Measurements from ENCODE around the gene INSIG2. TPM values are rescaled to one million over a fixed set of nuclear protein-coding genes. Genes with fewer than 3 reads are reported as not detected.

INSIG2 gene
- total RNA-seq, 1 experiment from 2014 or later: 8.5 TPM

- no TSS peak for BruUV-seq (replicated peaks)
- H3K4me1 ChIP-seq (ENCODE audit: insufficient read depth, low read length): peaks cover 15% of the 10 kb centered on the region
- H3K79me2 ChIP-seq (ENCODE audit: low read length): peaks cover 58% of the 10 kb centered on the region
- no peaks in the 10 kb centered on the region for H3K9me3 ChIP-seq (ENCODE audit: low read length)
- no peaks in the 10 kb centered on the region for H3K27me3 ChIP-seq (ENCODE audit: low read length)
- intact Hi-C loops (cut with micrococcal nuclease): no loop called here
- no peaks in the 10 kb centered on the region for H3K9me2 ChIP-seq (replicated peaks; ENCODE audit: low read length)
- H4K20me1 ChIP-seq (ENCODE audit: low read length): peaks cover 5% of the 10 kb centered on the region; the same call in 1 of the 2 replicates
- H3K36me3 ChIP-seq (ENCODE audit: low read depth, low read length): peaks cover 4% of the 10 kb centered on the region; the same call in 1 of the 2 replicates
- H3K4me3 ChIP-seq (ENCODE audit: low read length): no peak overlapping the region
- DNase-seq: no peak
- no peak overlapping the region for H2AFZ ChIP-seq (ENCODE audit: low read length)
- CTCF ChIA-PET: no interaction called here
- H3K9ac ChIP-seq (ENCODE audit: low read length): no peak overlapping the region
- no peak for ATAC-seq
- POLR2A ChIA-PET (ENCODE audit: unreplicated experiment): no interaction called here
- no peaks in the 10 kb centered on the region for H3F3A ChIP-seq (ENCODE audit: low read length, unreplicated experiment)
- H3K27ac ChIP-seq (ENCODE audit: low read length): no peak overlapping the region
- H3K4me2 ChIP-seq (ENCODE audit: low read length): no peak overlapping the region
- no peak for TF ChIP-seq EZH2phosphoT487 (IDR thresholded peaks at IDR 0.05; ENCODE audit: borderline replicate concordance, low read length)
These were observed 6.2 kb downstream of the INSIG2 start for GRCh38 chr2:118094503-118094902.

GRCh38 chr2:118095610-118096009, 7.3 kb downstream of the INSIG2 start:
- H3K4me1 ChIP-seq (ENCODE audit: insufficient read depth, low read length): peaks cover 7% of the 10 kb centered on the region
- peaks cover 6% of the 10 kb centered on the region; the same call in 1 of the 2 replicates for H3K36me3 ChIP-seq (ENCODE audit: low read depth, low read length)
- no peak overlapping the region for H2AFZ ChIP-seq (ENCODE audit: low read length)
- H4K20me1 ChIP-seq (ENCODE audit: low read length): peaks cover 5% of the 10 kb centered on the region; the same call in 1 of the 2 replicates
- H3K4me3 ChIP-seq (ENCODE audit: low read length): no peak overlapping the region
- H3K9me3 ChIP-seq (ENCODE audit: low read length): no peaks in the 10 kb centered on the region
- H3K79me2 ChIP-seq (ENCODE audit: low read length): peaks cover 47% of the 10 kb centered on the region
- TF ChIP-seq EZH2 (IDR thresholded peaks at IDR 0.05; ENCODE audit: low read length, unreplicated experiment) (no peak), EZH2phosphoT487 (IDR thresholded peaks at IDR 0.05; ENCODE audit: borderline replicate concordance, low read length) (no peak), CTCF (conservative IDR thresholded peaks at IDR 0.05; ENCODE audit: low read depth, low read length) (no peak)
- H3K27me3 ChIP-seq (ENCODE audit: low read length): no peaks in the 10 kb centered on the region
- BruUV-seq (replicated peaks): no TSS peak
- no peak overlapping the region for H3K4me2 ChIP-seq (ENCODE audit: low read length)
- no peaks in the 10 kb centered on the region for H3F3A ChIP-seq (ENCODE audit: low read length, unreplicated experiment)
- POLR2A ChIA-PET (ENCODE audit: unreplicated experiment): no interaction called here
- DNase-seq (no peak), ATAC-seq (no peak)
- no peak overlapping the region for H3K9ac ChIP-seq (ENCODE audit: low read length)
- intact Hi-C loops (cut with micrococcal nuclease): no loop called here
- no peak overlapping the region for H3K27ac ChIP-seq (ENCODE audit: low read length)
- CTCF ChIA-PET: no interaction called here
- H3K9me2 ChIP-seq (replicated peaks; ENCODE audit: low read length): no peaks in the 10 kb centered on the region

GRCh38 chr2:118097657-118098056, 9.4 kb downstream of the INSIG2 start:
- BruUV-seq (replicated peaks): no TSS peak
- ChIA-PET POLR2A (ENCODE audit: unreplicated experiment) (no interaction called here), CTCF (no interaction called here)
- peak overlapping the region; percentile 13; the same call in 1 of the 2 replicates for H3K27ac ChIP-seq (ENCODE audit: low read length)
- peaks cover 26% of the 10 kb centered on the region for H3K79me2 ChIP-seq (ENCODE audit: low read length)
- H3K9me2 ChIP-seq (replicated peaks; ENCODE audit: low read length): no peaks in the 10 kb centered on the region
- intact Hi-C loops (cut with micrococcal nuclease): no loop called here
- no peak overlapping the region for H2AFZ ChIP-seq (ENCODE audit: low read length)
- no peak overlapping the region for H3K4me2 ChIP-seq (ENCODE audit: low read length)
- ATAC-seq (no peak), DNase-seq (peak; percentile 26)
- H3K9ac ChIP-seq (ENCODE audit: low read length): no peak overlapping the region
- H3K27me3 ChIP-seq (ENCODE audit: low read length): no peaks in the 10 kb centered on the region
- no peaks in the 10 kb centered on the region for H3K9me3 ChIP-seq (ENCODE audit: low read length)
- H3K36me3 ChIP-seq (ENCODE audit: low read depth, low read length): peaks cover 9% of the 10 kb centered on the region; the same call in 1 of the 2 replicates
- peaks cover 10% of the 10 kb centered on the region for H3K4me1 ChIP-seq (ENCODE audit: insufficient read depth, low read length)
- H4K20me1 ChIP-seq (ENCODE audit: low read length): peaks cover 5% of the 10 kb centered on the region; the same call in 1 of the 2 replicates
- no peak overlapping the region for H3K4me3 ChIP-seq (ENCODE audit: low read length)
- TF ChIP-seq CTCF (conservative IDR thresholded peaks at IDR 0.05; ENCODE audit: low read depth, low read length) (no peak), EZH2phosphoT487 (IDR thresholded peaks at IDR 0.05; ENCODE audit: borderline replicate concordance, low read length) (no peak), EZH2 (IDR thresholded peaks at IDR 0.05; ENCODE audit: low read length, unreplicated experiment) (no peak)
- no peaks in the 10 kb centered on the region for H3F3A ChIP-seq (ENCODE audit: low read length, unreplicated experiment)

All from PC-3 (cell line).